PC-9 (cell line): ENCODE results near the gene PRICKLE2. TPM values are rescaled to one million over a fixed set of nuclear protein-coding genes. Genes with fewer than 3 reads are reported as not detected.
A peak's percentile ranks its signal among the peaks of the same experiment; 100 is the strongest.

Experiments used
- BruUV-seq: library from RNA; stranded (reverse); fragments of 400-500 nt; replicated peaks from 2 replicates; lab custom pipeline; 2021; lab: Mats Ljungman, UMichigan
- CTCF ChIA-PET: fragments of 300-600 bp; sonication (Branson Sonifier 250); formaldehyde crosslinking; loops from one replicate; lab custom pipeline; 2022; ENCODE audit warnings: antibody characterized with exemption; lab: Charles Lee
- POLR2A ChIA-PET: fragments of 300-600 bp; sonication (Branson Sonifier 250); formaldehyde crosslinking; loops from one replicate; lab custom pipeline; 2022; ENCODE audit warnings: antibody characterized with exemption; ENCODE audit not compliant: unreplicated experiment; lab: Charles Lee
- DNase-seq, 2 experiments: peaks; one replicate each; pipeline versions ENCODE4 v3.0.0 to v3.0.0-alpha.2; 2015 to 2022; ENCODE audit warnings: mixed read lengths in 1 of 2
- H2AFZ ChIP-seq: fragments of 200-600 bp; sonication (generic); 2 replicates; pipeline ENCODE4 v1.8.1; 2017; ENCODE audit warnings: antibody characterized with exemption
- H3F3A ChIP-seq: fragments of 200-600 bp; sonication (generic); 2 replicates; pipeline ENCODE4 v1.8.1; 2017; ENCODE audit warnings: antibody characterized with exemption, mild to moderate bottlenecking, low read depth; ENCODE audit not compliant: insufficient read depth
- H3K27ac ChIP-seq: fragments of 200-600 bp; sonication (generic); 2 replicates; pipeline ENCODE4 v1.6.1; 2016; ENCODE audit warnings: mixed run types
- H3K27me3 ChIP-seq: fragments of 200-600 bp; sonication (generic); 2 replicates; pipeline ENCODE4 v1.6.1; 2016; ENCODE audit warnings: low read depth, mixed run types; ENCODE audit not compliant: insufficient read depth
- H3K36me3 ChIP-seq: fragments of 200-600 bp; sonication (generic); 2 replicates; pipeline ENCODE4 v1.6.1; 2016; ENCODE audit warnings: low read depth, mixed run types
- H3K4me1 ChIP-seq: fragments of 200-600 bp; sonication (generic); replicated peaks from 2 replicates; pipeline ENCODE4 v1.6.1; 2016; ENCODE audit warnings: mixed run types; ENCODE audit not compliant: insufficient read depth
- H3K4me2 ChIP-seq: fragments of 200-600 bp; sonication (generic); 2 replicates; pipeline ENCODE4 v1.6.1; 2017; ENCODE audit warnings: mixed run types
- H3K4me3 ChIP-seq: fragments of 200-600 bp; sonication (generic); 2 replicates; pipeline ENCODE4 v1.6.1; 2016; ENCODE audit warnings: mixed run types
- H3K79me2 ChIP-seq: fragments of 200-600 bp; sonication (generic); 2 replicates; pipeline ENCODE4 v1.6.1; 2017; ENCODE audit warnings: low read depth, mixed run types
- H3K9me2 ChIP-seq: fragments of 200-600 bp; sonication (generic); 2 replicates; pipeline ENCODE4 v1.8.1; 2017; ENCODE audit warnings: mild to moderate bottlenecking; ENCODE audit not compliant: insufficient read depth
- H3K9me3 ChIP-seq: fragments of 200-600 bp; sonication (generic); 2 replicates; pipeline ENCODE4 v1.8.1; 2016; ENCODE audit warnings: low read depth; ENCODE audit not compliant: insufficient read depth
- H4K20me1 ChIP-seq: fragments of 200-600 bp; sonication (generic); 2 replicates; pipeline ENCODE4 v1.8.1; 2017; ENCODE audit not compliant: insufficient read depth
- EZH2 ChIP-seq: fragments of 200-600 bp; sonication (generic); IDR thresholded peaks from 2 replicates; pipeline ENCODE4 v1.8.0; 2017; ENCODE audit warnings: antibody characterized with exemption, low read depth
- intact Hi-C: fragments of 100-400 bp; cut with micrococcal nuclease; formaldehyde crosslinking; loops from one replicate; pipeline ENCODE4 v1.10.0; 2022; ENCODE audit not compliant: unreplicated experiment
- total RNA-seq: library from RNA; stranded (reverse); gene quantifications from 2 replicates; pipeline ENCODE4 v1.2.3, GENCODE V29; 2021
- TF ChIP-seq, protein P1 (sequence below): fragments of 200-600 bp; sonication (generic); conservative IDR thresholded peaks from 2 replicates; pipeline ENCODE4 v1.6.1; 2017; ENCODE audit warnings: mixed run types, antibody characterized with exemption, mild to moderate bottlenecking, moderate library complexity

PRICKLE2 gene
- total RNA-seq, 1 experiment from 2014 or later: 7.9 TPM

- Histone ChIP-seq H3K27me3 (no peaks in the 10 kb centered on the region), H3K9me2 (no peaks in the 10 kb centered on the region), H3K27ac (0 out of 2 replicates have a peak overlapping the region, but pooled peaks have one; percentile 65), H3K4me2 (no peak overlapping the region), H3F3A (peaks cover 16% of the 10 kb centered on the region), H3K36me3 (no peaks in the 10 kb centered on the region), H3K9me3 (no peaks in the 10 kb centered on the region), H2AFZ (no peak overlapping the region), H4K20me1 (no peaks in the 10 kb centered on the region), H3K4me3 (no peak overlapping the region), H3K79me2 (no peaks in the 10 kb centered on the region), H3K4me1 (peaks cover 23% of the 10 kb centered on the region)
- intact Hi-C loops: no loop called here
- DNase-seq: no peak
- BruUV-seq: no TSS peak
- TF ChIP-seq, protein P1, sequence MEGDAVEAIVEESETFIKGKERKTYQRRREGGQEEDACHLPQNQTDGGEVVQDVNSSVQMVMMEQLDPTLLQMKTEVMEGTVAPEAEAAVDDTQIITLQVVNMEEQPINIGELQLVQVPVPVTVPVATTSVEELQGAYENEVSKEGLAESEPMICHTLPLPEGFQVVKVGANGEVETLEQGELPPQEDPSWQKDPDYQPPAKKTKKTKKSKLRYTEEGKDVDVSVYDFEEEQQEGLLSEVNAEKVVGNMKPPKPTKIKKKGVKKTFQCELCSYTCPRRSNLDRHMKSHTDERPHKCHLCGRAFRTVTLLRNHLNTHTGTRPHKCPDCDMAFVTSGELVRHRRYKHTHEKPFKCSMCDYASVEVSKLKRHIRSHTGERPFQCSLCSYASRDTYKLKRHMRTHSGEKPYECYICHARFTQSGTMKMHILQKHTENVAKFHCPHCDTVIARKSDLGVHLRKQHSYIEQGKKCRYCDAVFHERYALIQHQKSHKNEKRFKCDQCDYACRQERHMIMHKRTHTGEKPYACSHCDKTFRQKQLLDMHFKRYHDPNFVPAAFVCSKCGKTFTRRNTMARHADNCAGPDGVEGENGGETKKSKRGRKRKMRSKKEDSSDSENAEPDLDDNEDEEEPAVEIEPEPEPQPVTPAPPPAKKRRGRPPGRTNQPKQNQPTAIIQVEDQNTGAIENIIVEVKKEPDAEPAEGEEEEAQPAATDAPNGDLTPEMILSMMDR: no peak
- no peak for TF ChIP-seq EZH2
- ChIA-PET CTCF (no interaction called here), POLR2A (no interaction called here)
Measured at GRCh38 chr3:64105816-64106215, 119.5 kb downstream of the PRICKLE2 start.

DNA sequence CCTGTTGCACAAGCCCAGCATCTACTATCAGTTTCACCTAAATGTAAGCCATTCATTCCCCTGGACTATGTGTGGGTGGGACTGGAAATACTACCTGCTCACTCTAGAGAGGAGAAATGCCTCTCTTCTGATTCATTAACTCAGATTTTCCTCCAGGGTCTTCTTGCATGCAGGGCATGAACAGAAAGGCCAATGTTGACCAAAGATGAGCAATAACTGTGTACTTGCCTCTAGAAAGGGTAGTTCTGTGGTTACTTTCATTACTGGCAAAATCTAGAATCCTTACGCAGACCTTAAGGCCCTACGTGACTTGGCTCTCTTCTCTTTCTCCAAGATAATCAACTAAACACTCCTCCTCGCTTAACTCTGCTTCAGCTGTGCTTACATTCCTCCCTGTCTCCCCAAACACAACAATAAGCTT, 120.6 kb downstream of the PRICKLE2 start:
- H3K4me1 ChIP-seq: peaks cover 23% of the 10 kb centered on the region
- H3K27ac ChIP-seq: peak overlapping the region; percentile 65
- peaks cover 16% of the 10 kb centered on the region for H3F3A ChIP-seq
- no peaks in the 10 kb centered on the region for H4K20me1 ChIP-seq
- TF ChIP-seq, protein P1: no peak
- no peak for TF ChIP-seq EZH2
- intact Hi-C loops: loop anchor here (5.0 kb wide), 1 partner anchor 68 kb away; no protein-coding TSS in a partner anchor
- H3K79me2 ChIP-seq: no peaks in the 10 kb centered on the region
- ChIA-PET CTCF (no interaction called here), POLR2A (interaction anchor here (0.5 kb wide), 1 partner anchor 21 kb away, joined by 3 read pairs; no protein-coding TSS in a partner anchor)
- H3K36me3 ChIP-seq: no peaks in the 10 kb centered on the region
- peak; percentile 36 to 87 for DNase-seq
- H2AFZ ChIP-seq: 0 out of 2 replicates have a peak overlapping the region, but pooled peaks have one; percentile 44
- BruUV-seq: no TSS peak
- no peaks in the 10 kb centered on the region for H3K9me2 ChIP-seq
- H3K9me3 ChIP-seq: no peaks in the 10 kb centered on the region
- peak overlapping the region; percentile 60 for H3K4me2 ChIP-seq
- no peak overlapping the region for H3K4me3 ChIP-seq
- H3K27me3 ChIP-seq: no peaks in the 10 kb centered on the region

GRCh38 chr3:64104006-64104405, 121.3 kb downstream of the PRICKLE2 start:
- Histone ChIP-seq H3K27me3 (no peaks in the 10 kb centered on the region), H3K4me3 (no peak overlapping the region), H3K9me2 (no peaks in the 10 kb centered on the region), H3K9me3 (no peaks in the 10 kb centered on the region), H3K36me3 (no peaks in the 10 kb centered on the region), H3F3A (peaks cover 16% of the 10 kb centered on the region), H3K27ac (peak overlapping the region; percentile 65), H3K79me2 (no peaks in the 10 kb centered on the region), H3K4me2 (peak overlapping the region; percentile 60), H4K20me1 (no peaks in the 10 kb centered on the region), H3K4me1 (peaks cover 23% of the 10 kb centered on the region), H2AFZ (no peak overlapping the region)
- TF ChIP-seq, protein P1: no peak
- TF ChIP-seq EZH2: no peak
- BruUV-seq: no TSS peak
- intact Hi-C loops: loop anchor here (5.0 kb wide), 1 partner anchor 68 kb away; no protein-coding TSS in a partner anchor
- DNase-seq: no peak
- CTCF ChIA-PET: no interaction called here
- POLR2A ChIA-PET: no interaction called here
